ENCODE results near the gene CELSR1. TPM values are rescaled to one million over a fixed set of nuclear protein-coding genes. Genes with fewer than 3 reads are reported as not detected.

The CELSR1 gene
- total RNA-seq, 1 donor from 2014 or later, result 27.6 TPM

- Histone ChIP-seq H2AFZ (ENCODE audit: low read depth, low read length) (no peak overlapping the region), H3K27ac (ENCODE audit: low read depth, low read length) (no peak overlapping the region), H3K9me3 (ENCODE audit: insufficient read depth, low read depth, low read length) (no peaks in the 10 kb centered on the region), H4K20me1 (ENCODE audit: insufficient read depth, low read length) (peaks cover 10% of the 10 kb centered on the region), H3K4me1 (ENCODE audit: insufficient read depth, low read length) (peaks cover 8% of the 10 kb centered on the region), H3K4me2 (ENCODE audit: low read length) (no peak overlapping the region), H3K9ac (ENCODE audit: low read length) (no peak overlapping the region), H3K36me3 (ENCODE audit: insufficient read depth, low read length) (no peaks in the 10 kb centered on the region), H3K27me3 (ENCODE audit: insufficient read depth, low read length) (no peaks in the 10 kb centered on the region), H3K79me2 (ENCODE audit: insufficient read depth, low read length) (no peaks in the 10 kb centered on the region), H3K4me3 (ENCODE audit: insufficient read depth, low read depth, low read length) (no peak overlapping the region)
- Mint-ChIP-seq H3K36me3 (ENCODE audit: low read depth, unreplicated experiment) (peaks cover 26% of the 10 kb centered on the region), H3K27me3 (ENCODE audit: low read depth, unreplicated experiment) (no peaks in the 10 kb centered on the region), H3K4me3 (ENCODE audit: unreplicated experiment) (no peak overlapping the region), H3K4me1 (ENCODE audit: low read depth, unreplicated experiment) (peaks cover 7% of the 10 kb centered on the region), H3K9me3 (ENCODE audit: unreplicated experiment) (peaks cover 15% of the 10 kb centered on the region), H3K27ac (ENCODE audit: unreplicated experiment) (no peak overlapping the region)
- no peak for FAIRE-seq
- DNase-seq (ENCODE audit: low read depth), result no peak
- TF ChIP-seq EZH2 (IDR thresholded peaks at IDR 0.05; ENCODE audit: insufficient read depth, low read length), result no peak
- TF ChIP-seq, protein P1, sequence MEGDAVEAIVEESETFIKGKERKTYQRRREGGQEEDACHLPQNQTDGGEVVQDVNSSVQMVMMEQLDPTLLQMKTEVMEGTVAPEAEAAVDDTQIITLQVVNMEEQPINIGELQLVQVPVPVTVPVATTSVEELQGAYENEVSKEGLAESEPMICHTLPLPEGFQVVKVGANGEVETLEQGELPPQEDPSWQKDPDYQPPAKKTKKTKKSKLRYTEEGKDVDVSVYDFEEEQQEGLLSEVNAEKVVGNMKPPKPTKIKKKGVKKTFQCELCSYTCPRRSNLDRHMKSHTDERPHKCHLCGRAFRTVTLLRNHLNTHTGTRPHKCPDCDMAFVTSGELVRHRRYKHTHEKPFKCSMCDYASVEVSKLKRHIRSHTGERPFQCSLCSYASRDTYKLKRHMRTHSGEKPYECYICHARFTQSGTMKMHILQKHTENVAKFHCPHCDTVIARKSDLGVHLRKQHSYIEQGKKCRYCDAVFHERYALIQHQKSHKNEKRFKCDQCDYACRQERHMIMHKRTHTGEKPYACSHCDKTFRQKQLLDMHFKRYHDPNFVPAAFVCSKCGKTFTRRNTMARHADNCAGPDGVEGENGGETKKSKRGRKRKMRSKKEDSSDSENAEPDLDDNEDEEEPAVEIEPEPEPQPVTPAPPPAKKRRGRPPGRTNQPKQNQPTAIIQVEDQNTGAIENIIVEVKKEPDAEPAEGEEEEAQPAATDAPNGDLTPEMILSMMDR (IDR thresholded peaks at IDR 0.05; ENCODE audit: insufficient read depth, low read depth, low read length), result no peak
These were observed 71.6 kb downstream of the CELSR1 start for GRCh38 chr22:46465793-46466192.

GRCh38 chr22:46465345-46465720 is 72.1 kb downstream of the CELSR1 start:
- H3K27ac Mint-ChIP-seq (ENCODE audit: unreplicated experiment), result no peak overlapping the region
- no peak for DNase-seq (ENCODE audit: low read depth)
- no peak overlapping the region for H3K27ac ChIP-seq (ENCODE audit: low read depth, low read length)

More at GRCh38 chr22:46465345-46465720, 72.1 kb downstream of the CELSR1 start:
- H3K79me2 ChIP-seq (ENCODE audit: insufficient read depth, low read length), result no peaks in the 10 kb centered on the region
- H3K9ac ChIP-seq (ENCODE audit: low read length), result no peak overlapping the region
- H3K9me3 ChIP-seq (ENCODE audit: insufficient read depth, low read depth, low read length), result no peaks in the 10 kb centered on the region
- no peak overlapping the region for H3K4me3 Mint-ChIP-seq (ENCODE audit: unreplicated experiment)
- TF ChIP-seq EZH2 (IDR thresholded peaks at IDR 0.05; ENCODE audit: insufficient read depth, low read length), result no peak
- TF ChIP-seq, protein P1 (IDR thresholded peaks at IDR 0.05; ENCODE audit: insufficient read depth, low read depth, low read length), result no peak
- H3K36me3 ChIP-seq (ENCODE audit: insufficient read depth, low read length), result no peaks in the 10 kb centered on the region
- H3K4me1 ChIP-seq (ENCODE audit: insufficient read depth, low read length), result peaks cover 8% of the 10 kb centered on the region
- H3K4me1 Mint-ChIP-seq (ENCODE audit: low read depth, unreplicated experiment), result peaks cover 7% of the 10 kb centered on the region
- peaks cover 26% of the 10 kb centered on the region for H3K36me3 Mint-ChIP-seq (ENCODE audit: low read depth, unreplicated experiment)
- no peak for FAIRE-seq
- peaks cover under 1% of the 10 kb centered on the region for H3K27me3 ChIP-seq (ENCODE audit: insufficient read depth, low read length)
- no peak overlapping the region for H2AFZ ChIP-seq (ENCODE audit: low read depth, low read length)
- no peaks in the 10 kb centered on the region for H3K27me3 Mint-ChIP-seq (ENCODE audit: low read depth, unreplicated experiment)
- H3K4me2 ChIP-seq (ENCODE audit: low read length), result no peak overlapping the region
- H3K4me3 ChIP-seq (ENCODE audit: insufficient read depth, low read depth, low read length), result no peak overlapping the region
- H3K9me3 Mint-ChIP-seq (ENCODE audit: unreplicated experiment), result peaks cover 15% of the 10 kb centered on the region
- H4K20me1 ChIP-seq (ENCODE audit: insufficient read depth, low read length), result peaks cover 10% of the 10 kb centered on the region
